H1 (cell line): ENCODE results near the gene QRSL1. TPM values are rescaled to one million over a fixed set of nuclear protein-coding genes. Genes with fewer than 3 reads are reported as not detected.

Source experiments
- CTCF ChIA-PET: fragments of 300-600 bp; sonication (Branson Sonifier 250); formaldehyde crosslinking; loops from one replicate; lab custom pipeline; 2021; ENCODE audit not compliant: partially characterized antibody; lab: Charles Lee
- POLR2A ChIA-PET: fragments of 300-600 bp; sonication (Branson Sonifier 250); formaldehyde crosslinking; loops from one replicate; lab custom pipeline; 2021; ENCODE audit warnings: inconsistent platforms; ENCODE audit not compliant: partially characterized antibody; lab: Charles Lee
- DNase-seq, 2 experiments: peaks; one replicate each; pipeline versions ENCODE4 v3.0.0 to v3.0.0-alpha.2; 2010 to 2022; ENCODE audit warnings: low spot score in 2 of 2, low read depth in 1 of 2, mixed read lengths in 1 of 2
- FAIRE-seq: peaks from 2 replicates; lab custom pipeline; 2011; peaks lifted over from hg19 to GRCh38; lab: Jason Lieb, UNC
- H2AFZ ChIP-seq: 2 replicates; pipeline ENCODE4 v1.8.1; 2012; ENCODE audit warnings: low read length, inconsistent platforms
- H2AK5ac ChIP-seq: 2 replicates; pipeline ENCODE4 v1.6.1; 2013; ENCODE audit warnings: low read depth, low read length
- H2BK120ac ChIP-seq: replicated peaks from 2 replicates; pipeline ENCODE3; 2013; ENCODE audit warnings: low read depth, low read length, inconsistent platforms
- H2BK12ac ChIP-seq: 2 replicates; pipeline ENCODE4 v1.6.1; 2013; ENCODE audit warnings: low read depth, low read length
- H2BK15ac ChIP-seq: 2 replicates; pipeline ENCODE4 v1.6.1; 2013; ENCODE audit warnings: low read length
- H2BK20ac ChIP-seq: 2 replicates; pipeline ENCODE4 v1.6.1; 2013; ENCODE audit warnings: low read length
- H2BK5ac ChIP-seq: 2 replicates; pipeline ENCODE4 v1.6.1; 2013; ENCODE audit warnings: low read depth, low read length
- H3K14ac ChIP-seq: 2 replicates; pipeline ENCODE4 v1.6.1; 2013; ENCODE audit warnings: inconsistent platforms; ENCODE audit not compliant: insufficient read length
- H3K18ac ChIP-seq: 2 replicates; pipeline ENCODE4 v1.6.1; 2013; ENCODE audit warnings: low read length; ENCODE audit errors: extremely low read depth
- H3K23ac ChIP-seq: 2 replicates; pipeline ENCODE4 v1.6.1; 2013; ENCODE audit warnings: inconsistent platforms; ENCODE audit not compliant: insufficient read length
- H3K23me2 ChIP-seq: 2 replicates; pipeline ENCODE4 v1.6.1; 2013; ENCODE audit warnings: low read depth, low read length
- H3K27ac ChIP-seq: 2 replicates; pipeline ENCODE4 v1.6.1; 2011; ENCODE audit warnings: low read depth, low read length, inconsistent platforms
- H3K27me3 ChIP-seq, 4 experiments: replicated peaks in 1 of 4; 1 replicate in 1 of 4; 2 replicates in 3 of 4; pipeline versions ENCODE4 v1.6.1 to v1.8.1; 2011 to 2013; ENCODE audit warnings: low read length in 3 of 4, mild to moderate bottlenecking in 3 of 4, inconsistent platforms in 2 of 4, mixed read lengths in 2 of 4, moderate library complexity in 1 of 4; ENCODE audit not compliant: control insufficient read depth in 3 of 4, insufficient read depth in 3 of 4; ENCODE audit errors: extremely low read depth in 1 of 4
- H3K36me3 ChIP-seq, 4 experiments: 2 replicates each; pipeline versions ENCODE4 v1.6.1 to v1.8.1; 2011 to 2013; ENCODE audit warnings: mild to moderate bottlenecking in 4 of 4, low read length in 3 of 4, moderate library complexity in 2 of 4, control low read depth in 1 of 4, inconsistent platforms in 1 of 4; ENCODE audit not compliant: insufficient read depth in 4 of 4, control insufficient read depth in 2 of 4
- H3K4ac ChIP-seq: replicated peaks from 2 replicates; pipeline ENCODE3; 2013; ENCODE audit warnings: low read length, low read depth, mixed read lengths, inconsistent platforms; ENCODE audit not compliant: insufficient read length
- H3K4me1 ChIP-seq, 4 experiments: replicated peaks in 1 of 4; 1 replicate in 1 of 4; 2 replicates in 3 of 4; pipeline versions ENCODE4 v1.6.1 to v1.8.1; 2011 to 2013; ENCODE audit warnings: low read length in 3 of 4, inconsistent platforms in 2 of 4, mixed read lengths in 1 of 4; ENCODE audit not compliant: insufficient read depth in 4 of 4, control insufficient read depth in 3 of 4
- H3K4me2 ChIP-seq, 2 experiments: 2 replicates each; pipeline versions ENCODE4 v1.6.1 to v1.8.1; 2011 to 2013; ENCODE audit warnings: low read depth in 2 of 2, low read length in 2 of 2, control low read depth in 1 of 2, inconsistent platforms in 1 of 2, mild to moderate bottlenecking in 1 of 2; ENCODE audit not compliant: insufficient read depth in 1 of 2
- H3K4me3 ChIP-seq, 4 experiments: fragments of 200-600, 300-600 bp in 1 of 4; sonication (generic), shearing (Covaris generic), sonication (Bioruptor Twin) in 1 of 4; 2 replicates each; pipeline versions ENCODE4 v1.5.1 to v1.8.1; 2011 to 2016; ENCODE audit warnings: low read length in 4 of 4, low read depth in 3 of 4, control low read depth in 2 of 4, inconsistent platforms in 2 of 4, mild to moderate bottlenecking in 2 of 4, mixed read lengths in 1 of 4, moderate library complexity in 1 of 4; ENCODE audit not compliant: insufficient read depth in 2 of 4; ENCODE audit errors: extremely low read depth in 1 of 4
- H3K56ac ChIP-seq: replicated peaks from 2 replicates; pipeline ENCODE3; 2013; ENCODE audit warnings: low read depth, mild to moderate bottlenecking, mixed read lengths, low read length, inconsistent platforms; ENCODE audit not compliant: insufficient read length
- H3K79me1 ChIP-seq: 2 replicates; pipeline ENCODE4 v1.6.1; 2013; ENCODE audit warnings: low read depth, low read length, control low read depth
- H3K79me2 ChIP-seq, 2 experiments: 2 replicates each; pipeline versions ENCODE4 v1.6.1 to v1.8.1; 2012 to 2013; ENCODE audit warnings: low read length in 2 of 2, mild to moderate bottlenecking in 2 of 2, inconsistent platforms in 1 of 2; ENCODE audit not compliant: insufficient read depth in 2 of 2, control insufficient read depth in 1 of 2
- H3K9ac ChIP-seq, 4 experiments: replicated peaks in 1 of 4; 1 replicate in 1 of 4; 2 replicates in 3 of 4; pipeline versions ENCODE4 v1.6.1 to v1.8.1; 2011 to 2013; ENCODE audit warnings: low read depth in 3 of 4, low read length in 3 of 4, control low read depth in 2 of 4, mild to moderate bottlenecking in 2 of 4, moderate library complexity in 2 of 4, inconsistent platforms in 1 of 4; ENCODE audit errors: extremely low read depth in 1 of 4
- H3K9me3 ChIP-seq, 2 experiments: 2 replicates each; pipeline versions ENCODE4 v1.6.1 to v1.8.1; 2012 to 2013; ENCODE audit warnings: mild to moderate bottlenecking in 2 of 2, moderate library complexity in 2 of 2, control low read depth in 1 of 2, inconsistent platforms in 1 of 2, low read depth in 1 of 2, low read length in 1 of 2, mixed read lengths in 1 of 2; ENCODE audit not compliant: insufficient read depth in 2 of 2
- H4K20me1 ChIP-seq, 2 experiments: replicated peaks in 1 of 2; 2 replicates each; pipeline versions ENCODE3 to v1.8.1; 2011 to 2013; ENCODE audit warnings: inconsistent platforms in 2 of 2, low read length in 2 of 2, mild to moderate bottlenecking in 1 of 2; ENCODE audit not compliant: insufficient read depth in 2 of 2, control insufficient read depth in 1 of 2
- H4K5ac ChIP-seq: 2 replicates; pipeline ENCODE4 v1.6.1; 2013; ENCODE audit warnings: low read length, low read depth, mixed read lengths, inconsistent platforms; ENCODE audit not compliant: insufficient read length
- H4K8ac ChIP-seq: 2 replicates; pipeline ENCODE4 v1.8.0; 2013; ENCODE audit warnings: mild to moderate bottlenecking, moderate library complexity, low read length, inconsistent platforms; ENCODE audit not compliant: insufficient read depth; ENCODE audit errors: extremely low read depth
- H4K91ac ChIP-seq: replicated peaks from 2 replicates; pipeline ENCODE3; 2013; ENCODE audit warnings: low read length, mixed read lengths, inconsistent platforms; ENCODE audit not compliant: insufficient read length
- CHD2 ChIP-seq: IDR thresholded peaks from 2 replicates; pipeline ENCODE4 v1.6.1; 2012; ENCODE audit warnings: low read length, improper control_type of control experiment
- CTCF ChIP-seq, 3 experiments: IDR thresholded peaks; 1 replicate in 2 of 3; 2 replicates in 1 of 3; pipeline versions ENCODE4 v1.5.1 to v1.6.1; 2011; ENCODE audit warnings: low read length in 3 of 3, mild to moderate bottlenecking in 3 of 3, inconsistent platforms in 2 of 3, low read depth in 1 of 3, moderate library complexity in 1 of 3; ENCODE audit not compliant: insufficient read depth in 1 of 3; ENCODE audit errors: control extremely low read depth in 1 of 3
- E2F6 ChIP-seq: IDR thresholded peaks from 2 replicates; pipeline ENCODE4 v1.6.1; 2012; ENCODE audit warnings: inconsistent platforms
- NANOG ChIP-seq: IDR thresholded peaks from 2 replicates; pipeline ENCODE4 v1.6.1; 2011; ENCODE audit warnings: low read length, low read depth, mild to moderate bottlenecking, inconsistent platforms; ENCODE audit not compliant: insufficient read depth, poor library complexity, severe bottlenecking
- RBBP5 ChIP-seq: IDR thresholded peaks from 2 replicates; pipeline ENCODE4 v1.7.1; 2012; ENCODE audit warnings: low read depth, mild to moderate bottlenecking, inconsistent platforms, low read length, moderate library complexity, borderline replicate concordance
- SP1 ChIP-seq: IDR thresholded peaks from 2 replicates; pipeline ENCODE4 v1.6.1; 2011; ENCODE audit warnings: low read depth, low read length
- SP4 ChIP-seq: IDR thresholded peaks from 2 replicates; pipeline ENCODE4 v1.6.1; 2012; ENCODE audit warnings: low read length, inconsistent platforms
- USF2 ChIP-seq: IDR thresholded peaks from 2 replicates; pipeline ENCODE4 v1.6.1; 2011; ENCODE audit warnings: low read length, improper control_type of control experiment
- WGBS, 2 experiments: shearing (Covaris generic) in 1 of 2; methylation state at CpG; one replicate each; pipeline versions ENCODE4 v1.1.6 to v1.1.7; 2013 to 2015; ENCODE audit warnings: low lambda C conversion rate in 2 of 2, mixed read lengths in 2 of 2, inconsistent platforms in 1 of 2, low coverage in 1 of 2, missing lambda C conversion rate in 1 of 2; ENCODE audit not compliant: insufficient replicate concordance in 2 of 2, insufficient coverage in 1 of 2, insufficient read length in 1 of 2; ENCODE audit errors: extremely low coverage in 1 of 2, missing lambda C conversion rate in 1 of 2; 5-methylcytosine and 5-hydroxymethylcytosine counted together
- polyA plus RNA-seq, 7 experiments: library from polyadenylated mRNA; depleted of rRNA in 3 of 7; stranded (reverse) in 5 of 7; unstranded in 2 of 7; fragments of >200 nt in 5 of 7; fragments of 200-250 nt in 2 of 7; gene quantifications; 1 replicate in 5 of 7; 2 replicates in 1 of 7; 4 replicates in 1 of 7; pipeline versions ENCODE4 v1.2.1 to v1.2.3, GENCODE V29; 2011 to 2013; ENCODE audit warnings: missing spikeins in 2 of 7, mixed read lengths in 2 of 7
- total RNA-seq: library from RNA; stranded (reverse); fragmentation: NEBNext Ultra II Directional; extraction: Animal tissue kit (Norgen Biotek cat#: 25700); gene quantifications from 2 replicates; pipeline ENCODE4 v1.2.1, GENCODE V29; 2021

Gene QRSL1
- total and polyA plus RNA-seq, 2 of the 8 experiments (the other 6 are each of a cell fraction or from before 2014, with no cell fraction given): 7.8 to 22.2 TPM

GRCh38 chr6:106702451-106703110 is 73.2 kb downstream of the QRSL1 start:
- Histone ChIP-seq H3K4ac (no peak overlapping the region), H3K79me1 (no peaks in the 10 kb centered on the region), H2BK12ac (no peak overlapping the region), H3K4me1 (peaks cover 0 to 4% (median 1%) of the 10 kb centered on the region in 4 experiments; a peak in 2 of 7 replicates), H3K23me2 (no peaks in the 10 kb centered on the region), H4K91ac (no peak overlapping the region), H3K36me3 (peaks cover 0 to 13% (median 0%) of the 10 kb centered on the region in 4 experiments; a peak in 2 of 8 replicates), H2BK15ac (no peak overlapping the region), H3K4me3 (no peak overlapping the region), H3K27ac (no peak overlapping the region), H3K14ac (no peak overlapping the region), H2AFZ (no peak overlapping the region), H3K79me2 (no peaks in the 10 kb centered on the region), H2BK20ac (no peak overlapping the region), H3K18ac (no peak overlapping the region; the same call in 1 of the 2 replicates), H3K9ac (no peak overlapping the region), H3K4me2 (no peak overlapping the region), H3K9me3 (peaks cover 16 to 19% of the 10 kb centered on the region in 2 experiments), H4K20me1 (no peaks in the 10 kb centered on the region), H3K27me3 (peaks cover 0 to 2% (median 0%) of the 10 kb centered on the region in 4 experiments; a peak in 1 of 7 replicates), H3K56ac (no peak overlapping the region), H3K23ac (no peak overlapping the region), H2BK5ac (no peak overlapping the region), H2BK120ac (no peak overlapping the region), H4K8ac (no peak overlapping the region), H2AK5ac (no peak overlapping the region), H4K5ac (no peak overlapping the region)
- WGBS, 2 experiments: 90% methylated on average over 10 of the region's 10 CpGs; no CpG with 5 or more reads in 1 of the 2 experiments
- DNase-seq: no peak
- no peak for FAIRE-seq
- ChIA-PET POLR2A (no interaction called here), CTCF (interaction anchor here (0.6 to 1.2 kb wide), 6 partner anchors 11 to 68 kb away, joined by 3 read pairs; no protein-coding TSS in a partner anchor)
- no peak for TF ChIP-seq CTCF (IDR thresholded peaks at IDR 0.05; ENCODE audit: control extremely low read depth in 1 of 3, insufficient read depth in 1 of 3, low read depth in 1 of 3, low read length in 3 of 3)
- no peak for TF ChIP-seq RBBP5
- TF ChIP-seq CHD2: no peak
- no peak for TF ChIP-seq SP1
- no peak for TF ChIP-seq E2F6
- TF ChIP-seq SP4: no peak
- TF ChIP-seq NANOG: no peak
- TF ChIP-seq USF2: no peak
